Heart right ventricle (tissue), 16 donors: ENCODE data around the gene SHISA7. TPM values are rescaled to one million over a fixed set of nuclear protein-coding genes. Genes with fewer than 3 reads are reported as not detected.
"Not testable (repeated sequence)": the region's sequence is repeated elsewhere in the genome, so short reads cannot be mapped to it uniquely, and the experiment has no call there.

ENCODE experiments used
- ATAC-seq, 8 donors: fragments of 200-7000 bp; cut with Tn5 transposase; one replicate each; pipeline ENCODE4 v1.9.1; 2020; ENCODE audit warnings: mild to moderate bottlenecking in 8 of 8, moderate library complexity in 8 of 8, moderate number of reproducible peaks in 1 of 8
- DNase-seq, 2 donors: peaks; one replicate each; pipeline ENCODE4 v3.0.0-alpha.2; 2020
- H3K27ac ChIP-seq, 10 donors: fragments of 200-600 bp; sonication (generic) in 2 of 10; one replicate each; pipeline versions ENCODE4 v1.5.0 to v1.8.0; 2020 to 2022; ENCODE audit warnings: mild to moderate bottlenecking in 3 of 10
- H3K27me3 ChIP-seq, 7 donors: fragments of 200-600 bp; one replicate each; pipeline ENCODE4 v1.8.0; 2021 to 2022; ENCODE audit warnings: mild to moderate bottlenecking in 2 of 7
- H3K36me3 ChIP-seq, 9 donors: fragments of 200-600 bp; sonication (generic) in 1 of 9; one replicate each; pipeline versions ENCODE4 v1.5.0 to v1.8.0; 2020 to 2022; ENCODE audit warnings: mild to moderate bottlenecking in 2 of 9
- H3K4me1 ChIP-seq, 9 donors: fragments of 200-600 bp; sonication (generic) in 1 of 9; one replicate each; pipeline versions ENCODE4 v1.5.0 to v1.8.0; 2020 to 2022; ENCODE audit warnings: mild to moderate bottlenecking in 4 of 9
- H3K4me3 ChIP-seq, 10 donors: fragments of 200-600 bp; sonication (generic) in 2 of 10; one replicate each; pipeline versions ENCODE4 v1.5.0 to v1.8.0; 2020 to 2022; ENCODE audit warnings: mild to moderate bottlenecking in 7 of 10, moderate library complexity in 2 of 10
- H3K9me3 ChIP-seq, 11 donors: fragments of 200-600 bp in 10 of 11; sonication (generic) in 2 of 11; one replicate each; pipeline versions ENCODE4 v1.5.0 to v1.8.0; 2013 to 2022; ENCODE audit warnings: mild to moderate bottlenecking in 2 of 11, control low read depth in 1 of 11, moderate library complexity in 1 of 11
- CTCF ChIP-seq, 9 donors: fragments of 200-600 bp; sonication (generic) in 2 of 9; IDR thresholded peaks; one replicate each; pipeline versions ENCODE4 v1.5.0 to v1.8.0; 2021 to 2022; ENCODE audit warnings: antibody characterized with exemption in 9 of 9, mild to moderate bottlenecking in 5 of 9, moderate library complexity in 1 of 9
- WGBS, 2 donors: extraction: QIAGEN DNeasy Blood & Tissue Kit; methylation state at CpG; one replicate each; pipeline ENCODE4 v1.1.7; 2013; ENCODE audit warnings: inconsistent platforms in 1 of 2; 5-methylcytosine and 5-hydroxymethylcytosine counted together
- intact Hi-C, 10 donors: fragments of 100-400 bp; cut with DNase I; formaldehyde crosslinking; loops; one replicate each; pipeline versions ENCODE4 v1.11.1 to v1.14.2; 2022
- polyA plus RNA-seq, 2 donors: library from polyadenylated mRNA; stranded (reverse); fragments of 200-250 nt; gene quantifications; one replicate each; pipeline ENCODE4 v1.2.3, GENCODE V29; 2013
- total RNA-seq, 10 donors: library from RNA; stranded (reverse); fragmentation: NEBNext Ultra II Directional in 3 of 10; extraction: Animal tissue kit (Norgen Biotek cat#: 25700) in 3 of 10; gene quantifications; one replicate each; pipeline versions ENCODE4 v1.2.1 to v1.2.4, GENCODE V29; 2021 to 2023
- donor health status: Arrhythmogenic right ventricular cardiomyopathy.
- donor health status: ischemic (EF 13 %, LVEDD 7.1; RV severe dilation, severe dysfunction).
- donor health status: healthy with polysubstance abuse.
- donor health status: DM: no; HTN: yes; CAD: no.
- donor health status: DM: no; HTN: no; CAD: no.
- donor health status: ischemic (EF 25% LVEDD 6.9; RV normal size, moderate dysfunction).
- donor health status: ischemic (EF 25% LVEDD 5.7; RV mildly dilated, moderate dysfunction).
- donor health status: healthy.
- donor health status: DM: yes; HTN: yes; CAD: no.
- donor health status: Ischemic cardiomyopathy.
- donor health status: ischemic (EF 35%, LVEDD 5.7; RV mildly dilated, moderate dysfunction).
- donor health status: nonischemic (EF 11% LVEDD 7.7; RV severe dilation, severe dysfunction).
- donor health status: DM: yes; HTN: yes; CAD: no.
- donor health status: PGD.
- donor health status: ischemic (EF 29% LVEDD 5.4; RV normal size, mild dysfunction).
- donor health status: nonischemic (EF 23%, LVEDD 6.1; RV moderate dilation, normal function).

Gene SHISA7
- total and polyA plus RNA-seq, 12 donors: under 0.01 TPM; not detected in 11

DNA sequence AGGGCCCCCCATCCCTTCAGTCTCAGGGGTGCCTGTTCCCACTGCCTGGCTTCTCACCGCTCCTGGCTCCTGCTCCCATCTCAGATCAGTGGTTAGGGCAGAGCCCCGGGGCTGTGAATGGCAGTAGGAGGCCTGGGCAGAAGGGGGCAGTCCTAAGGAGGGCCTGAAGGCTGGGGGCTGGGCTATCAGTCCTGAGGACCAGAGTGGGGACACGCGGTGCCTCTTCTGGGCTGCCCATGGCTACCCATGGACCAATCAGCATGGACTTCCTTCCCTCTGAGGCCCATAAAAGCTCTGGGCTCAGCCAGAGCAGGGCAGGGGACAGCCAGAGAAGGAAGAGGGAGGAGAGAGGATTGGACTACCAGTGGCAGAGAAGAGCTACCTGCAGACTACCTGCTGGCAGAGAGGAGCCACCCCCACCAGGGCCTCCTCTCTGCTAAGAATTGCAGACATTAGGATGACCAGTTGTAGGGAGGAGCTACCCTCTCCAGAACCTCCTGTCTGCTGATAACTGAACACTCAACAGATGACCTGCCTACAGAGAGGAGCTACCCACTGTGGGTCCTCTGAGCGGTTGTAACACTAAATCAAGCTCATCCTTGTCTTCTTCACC is 23.4 kb downstream of the SHISA7 start:
- no peaks in the 10 kb centered on the region for H3K9me3 ChIP-seq
- no peak overlapping the region for H3K4me3 ChIP-seq
- ATAC-seq (peak in 1 of 8 donors; percentile 13), DNase-seq (no peak)
- H3K36me3 ChIP-seq: no peaks in the 10 kb centered on the region
- TF ChIP-seq CTCF (IDR thresholded peaks at IDR 0.05): no peak
- H3K27ac ChIP-seq: no peak overlapping the region
- intact Hi-C loops: loop anchor here in 8 of 10 donors (2.0 to 10.0 kb wide), 4 partner anchors 115 to 279 kb away; no protein-coding TSS in a partner anchor
- H3K27me3 ChIP-seq: peaks cover 0 to 31% (median 8%) of the 10 kb centered on the region in 7 donors
- 69 to 73% methylated on average over 5 of the region's 5 CpGs for WGBS, 2 donors
- H3K4me1 ChIP-seq: peaks cover 0 to 4% (median 0%) of the 10 kb centered on the region in 9 donors

DNA sequence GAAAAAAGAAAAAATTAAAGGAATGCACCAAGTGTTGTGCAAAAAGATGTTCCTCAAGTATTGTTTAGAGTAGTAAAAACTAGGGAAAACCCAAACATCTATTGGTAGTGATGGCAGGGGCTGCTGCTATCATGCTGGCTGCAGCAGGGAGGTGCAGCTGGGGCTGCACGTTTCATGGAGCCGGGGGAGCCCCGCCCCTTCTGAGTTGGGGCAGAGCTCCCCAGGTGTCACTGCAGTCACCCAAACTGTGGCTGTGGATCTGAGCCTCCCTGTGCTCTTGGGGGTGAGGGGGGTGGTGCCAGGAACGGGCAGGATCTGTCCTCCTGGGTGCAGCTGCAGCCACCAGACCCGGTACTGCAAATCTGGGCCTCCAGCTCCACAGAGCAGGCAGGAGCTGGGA is 24.0 kb downstream of the SHISA7 start:
- peak in 1 of 8 donors; percentile 22 for ATAC-seq
- Histone ChIP-seq H3K27me3 (peaks cover 0 to 25% (median 8%) of the 10 kb centered on the region in 7 donors), H3K9me3 (no peaks in the 10 kb centered on the region), H3K36me3 (no peaks in the 10 kb centered on the region), H3K4me1 (peaks cover 0 to 4% (median 0%) of the 10 kb centered on the region in 9 donors), H3K27ac (no peak overlapping the region), H3K4me3 (no peak overlapping the region)
- 61 to 70% methylated on average over 5 of the region's 5 CpGs for WGBS, 2 donors
- no peak for TF ChIP-seq CTCF (IDR thresholded peaks at IDR 0.05)
- no peak for DNase-seq
- intact Hi-C loops: loop anchor here in 8 of 10 donors (2.0 to 10.0 kb wide), 4 partner anchors 114 to 278 kb away; no protein-coding TSS in a partner anchor

GRCh38 chr19:55418185-55418584 is 24.9 kb downstream of the SHISA7 start:
- intact Hi-C loops: loop anchor here in 9 of 10 donors (1.0 to 10.0 kb wide), 5 partner anchors 113 to 277 kb away; no protein-coding TSS in a partner anchor
- WGBS, 2 donors: 14 to 15% methylated on average over 7 of the region's 7 CpGs
- Histone ChIP-seq H3K27me3 (peaks cover 0 to 17% (median 7%) of the 10 kb centered on the region in 7 donors), H3K4me3 (no peak overlapping the region), H3K36me3 (no peaks in the 10 kb centered on the region), H3K27ac (no peak overlapping the region), H3K9me3 (no peaks in the 10 kb centered on the region), H3K4me1 (no peaks in the 10 kb centered on the region)
- peak in 1 of 2 donors; percentile 64 for DNase-seq
- ATAC-seq: peak; percentile 75 to 92 (median 86)
- TF ChIP-seq CTCF (IDR thresholded peaks at IDR 0.05): peak; percentile 39 to 76 (median 70)

DNA sequence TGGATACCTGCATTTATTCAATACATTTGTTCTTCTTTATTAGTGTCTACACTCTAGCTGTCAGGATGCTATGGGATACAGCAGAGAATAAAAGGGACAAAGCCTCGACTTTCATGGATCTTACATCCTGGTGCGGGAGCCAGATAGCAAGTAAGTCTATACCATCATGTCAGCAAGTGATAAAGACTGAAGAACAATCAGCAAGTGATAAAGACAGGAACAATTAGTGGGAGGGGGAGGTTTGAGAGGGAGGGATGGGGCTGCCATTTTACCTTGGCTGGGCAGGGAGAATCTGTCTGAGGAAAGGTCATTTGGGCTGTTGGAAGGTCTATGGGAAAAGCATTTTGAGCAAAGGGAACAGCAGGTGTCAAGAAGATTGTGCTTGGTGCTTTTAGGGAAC is 32.9 kb downstream of the SHISA7 start:
- DNase-seq (no peak), ATAC-seq (no peak)
- Histone ChIP-seq H3K4me1 (peaks cover 4 to 27% (median 17%) of the 10 kb centered on the region in 9 donors), H3K27me3 (no peaks in the 10 kb centered on the region), H3K4me3 (no peak overlapping the region), H3K36me3 (peaks cover 0 to 12% (median 4%) of the 10 kb centered on the region in 9 donors), H3K9me3 (peaks cover 0 to 5% (median 0%) of the 10 kb centered on the region in 11 donors), H3K27ac (no peak overlapping the region)
- 80 to 83% methylated on average over 2 of the region's 2 CpGs for WGBS, 2 donors
- intact Hi-C loops: loop anchor here in 4 of 10 donors (10.0 kb wide), 2 partner anchors 105 to 115 kb away; no protein-coding TSS in a partner anchor
- no peak for TF ChIP-seq CTCF (IDR thresholded peaks at IDR 0.05)

DNA sequence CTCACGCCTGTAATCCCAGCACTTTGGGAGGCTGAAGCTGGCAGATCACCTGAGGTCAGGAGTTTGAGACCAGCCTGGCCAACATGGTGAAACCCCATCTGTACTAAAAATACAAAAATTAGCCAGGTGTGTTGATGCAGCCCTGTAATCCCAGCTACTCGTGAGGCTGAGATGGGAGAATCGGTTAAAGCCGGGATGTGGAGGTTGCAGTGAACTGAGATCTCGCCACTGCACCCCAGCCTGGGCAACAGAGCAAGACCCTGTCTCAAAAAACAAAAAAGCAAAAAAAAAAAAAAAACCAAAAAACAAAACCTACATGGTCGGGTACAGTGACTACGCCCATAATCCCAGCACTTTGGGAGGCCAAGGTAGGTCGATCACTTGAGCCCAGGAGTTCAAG is 33.9 kb downstream of the SHISA7 start:
- intact Hi-C loops: loop anchor here in 1 of 10 donors (5.0 kb wide), 1 partner anchor 152 kb away; the partner anchor contains the start of gene PPP6R1
- Histone ChIP-seq H3K36me3 (peaks cover 0 to 22% (median 4%) of the 10 kb centered on the region in 9 donors), H3K4me1 (peaks cover 4 to 27% (median 17%) of the 10 kb centered on the region in 9 donors), H3K27ac (peak overlapping the region in 1 of 10 donors; percentile 96)
- not testable (repeated sequence) for H3K4me3 ChIP-seq, DNase-seq, ATAC-seq, H3K27me3 ChIP-seq, H3K9me3 ChIP-seq
- WGBS, 2 donors: 91 to 98% methylated on average over 8 of the region's 8 CpGs
